Spleen (tissue), 11 donors: ENCODE measurements around the gene TIPRL. TPM values are rescaled to one million over a fixed set of nuclear protein-coding genes. Genes with fewer than 3 reads are reported as not detected.

Source experiments
- DNase-seq: peaks from one replicate; pipeline ENCODE4 v3.0.0-alpha.2; 2020
- H3K27ac ChIP-seq, 8 donors: fragments of 200-600 bp; sonication (generic) in 7 of 8; 1 replicate in 4 of 8; 2 replicates in 4 of 8; pipeline versions ENCODE4 v1.5.0 to v1.8.0; 2016 to 2021; ENCODE audit warnings: inconsistent platforms in 4 of 8, mild to moderate bottlenecking in 4 of 8, moderate library complexity in 1 of 8
- H3K27me3 ChIP-seq, 7 donors: fragments of 200-600 bp; sonication (generic) in 6 of 7; replicated peaks in 1 of 7; 1 replicate in 4 of 7; 2 replicates in 3 of 7; pipeline versions ENCODE4 v1.5.0 to v1.8.0; 2016 to 2021; ENCODE audit warnings: inconsistent platforms in 3 of 7, mild to moderate bottlenecking in 1 of 7
- H3K36me3 ChIP-seq, 6 donors: fragments of 200-600 bp; sonication (generic) in 5 of 6; 1 replicate in 4 of 6; 2 replicates in 2 of 6; pipeline versions ENCODE4 v1.5.0 to v1.8.0; 2016 to 2021; ENCODE audit warnings: inconsistent platforms in 2 of 6
- H3K4me1 ChIP-seq, 6 donors: fragments of 200-600 bp; sonication (generic) in 5 of 6; 1 replicate in 3 of 6; 2 replicates in 3 of 6; pipeline versions ENCODE4 v1.5.0 to v1.8.0; 2016 to 2021; ENCODE audit warnings: inconsistent platforms in 3 of 6
- H3K4me3 ChIP-seq, 8 donors: fragments of 200-600 bp; sonication (generic) in 7 of 8; 1 replicate in 4 of 8; 2 replicates in 4 of 8; pipeline versions ENCODE4 v1.5.0 to v1.8.0; 2016 to 2021; ENCODE audit warnings: inconsistent platforms in 4 of 8, mild to moderate bottlenecking in 4 of 8, moderate library complexity in 2 of 8
- H3K9me3 ChIP-seq, 8 donors: fragments of 200-600 bp; sonication (generic) in 7 of 8; 1 replicate in 4 of 8; 2 replicates in 4 of 8; pipeline versions ENCODE4 v1.5.0 to v1.8.0; 2016 to 2021; ENCODE audit warnings: inconsistent platforms in 4 of 8
- POLR2A ChIP-seq, 3 donors: fragments of 450-650 bp; IDR thresholded peaks; one replicate each; pipeline ENCODE4 v1.5.1; 2017; ENCODE audit warnings: antibody characterized with exemption in 3 of 3, mild to moderate bottlenecking in 1 of 3
- POLR2AphosphoS5 ChIP-seq, 3 donors: sonication (generic); formaldehyde crosslinking; IDR thresholded peaks; one replicate each; pipeline ENCODE4 v1.5.1; 2017; ENCODE audit warnings: antibody characterized with exemption in 3 of 3
- WGBS, 5 donors: extraction: QIAGEN DNeasy Blood & Tissue Kit in 3 of 5; methylation state at CpG; one replicate each; pipeline versions ENCODE4 v1.1.5 to v1.1.7; 2013 to 2018; 5-methylcytosine and 5-hydroxymethylcytosine counted together
- intact Hi-C: fragments of 100-400 bp; cut with DNase I; formaldehyde crosslinking; loops from one replicate; pipeline ENCODE4 v1.15.0; 2023; ENCODE audit warnings: low total_unique reads
- polyA plus RNA-seq, 3 donors: library from polyadenylated mRNA; stranded (reverse); fragments of 200-250 nt; gene quantifications; one replicate each; pipeline ENCODE4 v1.2.1, GENCODE V29; 2013
- total RNA-seq, 7 donors: library from RNA; depleted of rRNA in 3 of 7; stranded (reverse); fragments of >200 nt in 3 of 7; fragmentation: NEBNext Ultra II Directional in 4 of 7; extraction: Animal tissue kit (Norgen Biotek cat#: 25700) in 4 of 7; gene quantifications; one replicate each; pipeline versions ENCODE4 v1.1.0 to v1.2.1, GENCODE V29; 2016 to 2021
- TF ChIP-seq, protein P1 (sequence below), 11 experiments: fragments of 200-600 bp in 7 of 11; fragments of 450-650 bp in 4 of 11; sonication (generic) in 4 of 11; IDR thresholded peaks in 8 of 11; conservative IDR thresholded peaks in 3 of 11; 1 replicate in 7 of 11; 2 replicates in 4 of 11; pipeline versions ENCODE4 v1.4.0 to v1.8.0; 2016 to 2021; ENCODE audit warnings: antibody characterized with exemption in 11 of 11, inconsistent platforms in 4 of 11, mild to moderate bottlenecking in 1 of 11
- donor health status: healthy with polysubstance abuse.
- donor health status: DM: no; HTN: no; CAD: no; lungs with moderate emphysema.
- donor health status: DM: no; HTN: no; CAD: no.
- donor health status: Bipolar disorder and iron deficiency.
- donor health status: healthy.
- donor health status: DM: no; HTN: no; CAD: no.
- donor health status: DM: yes; HTN: yes; CAD: no.

The TIPRL gene
- total and polyA plus RNA-seq, 10 donors: 10.1 to 26.3 (median 17.5) TPM

DNA sequence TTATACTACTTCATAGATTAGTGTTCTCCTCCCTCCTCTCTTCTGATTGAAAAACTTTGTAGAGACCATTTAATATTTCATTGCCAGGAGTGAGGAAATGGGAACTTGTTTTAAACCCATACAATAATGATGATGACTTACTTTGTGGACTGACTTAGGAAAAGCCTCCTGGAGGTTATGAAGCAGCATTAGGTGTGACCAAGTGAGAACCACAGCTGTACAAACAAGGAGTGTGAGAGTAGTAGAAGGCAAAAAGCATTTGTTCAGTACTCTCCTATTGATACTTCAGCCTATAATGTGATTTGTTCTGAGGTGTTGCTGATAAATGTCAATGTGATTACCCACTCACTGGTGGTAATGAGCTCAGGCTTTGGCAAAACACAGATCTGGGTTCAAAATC lies 8.4 kb downstream of the TIPRL start:
- no peak for DNase-seq
- Histone ChIP-seq H3K36me3 (peaks cover 6 to 86% (median 43%) of the 10 kb centered on the region in 6 donors), H3K4me3 (no peak overlapping the region), H3K27me3 (no peaks in the 10 kb centered on the region), H3K9me3 (no peaks in the 10 kb centered on the region), H3K27ac (no peak overlapping the region), H3K4me1 (peaks cover 0 to 18% (median under 1%) of the 10 kb centered on the region in 6 donors)
- no peak for TF ChIP-seq POLR2A (IDR thresholded peaks at IDR 0.05)
- TF ChIP-seq, protein P1, sequence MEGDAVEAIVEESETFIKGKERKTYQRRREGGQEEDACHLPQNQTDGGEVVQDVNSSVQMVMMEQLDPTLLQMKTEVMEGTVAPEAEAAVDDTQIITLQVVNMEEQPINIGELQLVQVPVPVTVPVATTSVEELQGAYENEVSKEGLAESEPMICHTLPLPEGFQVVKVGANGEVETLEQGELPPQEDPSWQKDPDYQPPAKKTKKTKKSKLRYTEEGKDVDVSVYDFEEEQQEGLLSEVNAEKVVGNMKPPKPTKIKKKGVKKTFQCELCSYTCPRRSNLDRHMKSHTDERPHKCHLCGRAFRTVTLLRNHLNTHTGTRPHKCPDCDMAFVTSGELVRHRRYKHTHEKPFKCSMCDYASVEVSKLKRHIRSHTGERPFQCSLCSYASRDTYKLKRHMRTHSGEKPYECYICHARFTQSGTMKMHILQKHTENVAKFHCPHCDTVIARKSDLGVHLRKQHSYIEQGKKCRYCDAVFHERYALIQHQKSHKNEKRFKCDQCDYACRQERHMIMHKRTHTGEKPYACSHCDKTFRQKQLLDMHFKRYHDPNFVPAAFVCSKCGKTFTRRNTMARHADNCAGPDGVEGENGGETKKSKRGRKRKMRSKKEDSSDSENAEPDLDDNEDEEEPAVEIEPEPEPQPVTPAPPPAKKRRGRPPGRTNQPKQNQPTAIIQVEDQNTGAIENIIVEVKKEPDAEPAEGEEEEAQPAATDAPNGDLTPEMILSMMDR (IDR thresholded peaks at IDR 0.05 in 8 of 11, conservative IDR thresholded peaks at IDR 0.05 in 3 of 11): no peak
- TF ChIP-seq POLR2AphosphoS5 (IDR thresholded peaks at IDR 0.05): no peak
- intact Hi-C loops: no loop called here

DNA sequence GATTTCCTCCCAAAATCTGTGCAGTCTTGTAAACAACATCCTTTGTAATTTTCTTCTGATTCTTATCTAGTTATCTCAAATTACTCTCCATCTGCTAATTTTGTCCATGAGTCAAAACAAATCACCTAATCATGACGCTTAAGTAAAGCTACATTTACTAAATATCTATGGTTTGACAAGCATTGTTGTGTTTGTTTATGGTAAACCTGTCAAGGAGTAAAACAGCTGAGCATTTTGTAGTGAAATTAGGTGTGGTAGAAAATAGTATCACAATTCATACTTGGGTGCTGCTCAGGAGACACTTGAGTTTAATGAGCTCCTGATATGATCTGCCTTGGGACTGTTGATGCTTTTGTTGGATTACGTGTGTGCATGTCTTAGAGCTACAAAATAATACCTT lies 11.6 kb downstream of the TIPRL start:
- H3K4me1 ChIP-seq: no peaks in the 10 kb centered on the region
- no peak overlapping the region for H3K27ac ChIP-seq
- no peak overlapping the region for H3K4me3 ChIP-seq
- intact Hi-C loops: no loop called here
- H3K9me3 ChIP-seq: no peaks in the 10 kb centered on the region
- WGBS, 5 donors: 88 to 95% (median 91%) methylated on average over 2 of the region's 2 CpGs
- H3K36me3 ChIP-seq: peaks cover 6 to 100% (median 57%) of the 10 kb centered on the region in 6 donors
- DNase-seq: no peak
- TF ChIP-seq POLR2AphosphoS5 (IDR thresholded peaks at IDR 0.05) (no peak), POLR2A (IDR thresholded peaks at IDR 0.05) (no peak)
- TF ChIP-seq, protein P1 (IDR thresholded peaks at IDR 0.05 in 8 of 11, conservative IDR thresholded peaks at IDR 0.05 in 3 of 11): no peak
- no peaks in the 10 kb centered on the region for H3K27me3 ChIP-seq

DNA sequence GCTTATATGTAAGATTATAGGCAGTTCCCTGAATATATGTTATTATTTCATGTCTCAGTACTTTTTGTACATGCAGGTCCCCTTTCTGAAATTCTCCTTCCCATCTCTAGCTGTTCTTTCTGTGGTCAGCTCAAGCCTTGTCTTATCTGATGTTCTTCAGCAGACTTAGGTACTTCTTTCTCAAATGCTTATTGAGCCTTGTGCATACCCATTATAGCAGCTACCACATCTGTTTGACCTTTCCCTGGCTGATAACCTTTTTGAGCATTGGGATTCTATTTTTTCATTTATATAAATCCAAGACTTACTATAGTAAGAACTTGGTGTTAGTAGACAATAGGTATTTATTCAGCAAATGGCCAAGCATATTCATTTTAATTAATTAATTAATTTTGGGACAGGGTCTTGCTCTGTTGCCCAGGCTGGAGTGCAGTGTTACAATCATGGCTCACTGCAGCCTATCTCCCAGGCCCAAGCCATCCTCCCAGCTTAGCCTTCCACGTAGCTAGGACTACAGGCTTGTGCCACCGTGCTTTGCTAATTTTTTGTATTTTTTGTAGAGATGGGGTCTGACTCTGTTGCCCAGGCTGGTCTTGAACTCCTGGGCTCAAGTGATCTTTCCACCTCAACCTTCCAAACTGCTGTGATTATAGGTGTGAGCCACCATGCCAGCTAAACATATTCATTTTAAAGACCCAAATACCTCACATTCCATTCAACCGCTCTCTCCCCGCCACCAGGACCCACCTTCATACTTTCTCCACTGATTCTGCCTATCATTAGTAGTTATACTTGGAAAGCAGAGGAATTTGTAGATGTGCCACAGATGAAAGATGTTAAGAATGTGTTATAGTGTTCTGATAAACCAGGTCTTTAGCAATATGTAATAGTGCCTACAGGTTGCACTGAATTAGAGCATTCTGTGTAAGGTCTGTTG lies 16.7 kb downstream of the TIPRL start:
- Histone ChIP-seq H3K4me1 (no peaks in the 10 kb centered on the region), H3K27me3 (no peaks in the 10 kb centered on the region), H3K9me3 (no peaks in the 10 kb centered on the region), H3K36me3 (peaks cover 7 to 100% (median 75%) of the 10 kb centered on the region in 6 donors), H3K27ac (no peak overlapping the region), H3K4me3 (no peak overlapping the region)
- DNase-seq: no peak
- intact Hi-C loops: no loop called here
- TF ChIP-seq, protein P1 (IDR thresholded peaks at IDR 0.05 in 8 of 11, conservative IDR thresholded peaks at IDR 0.05 in 3 of 11): no peak
- WGBS, 5 donors: 96 to 99% (median 98%) methylated on average over 4 of the region's 4 CpGs

DNA sequence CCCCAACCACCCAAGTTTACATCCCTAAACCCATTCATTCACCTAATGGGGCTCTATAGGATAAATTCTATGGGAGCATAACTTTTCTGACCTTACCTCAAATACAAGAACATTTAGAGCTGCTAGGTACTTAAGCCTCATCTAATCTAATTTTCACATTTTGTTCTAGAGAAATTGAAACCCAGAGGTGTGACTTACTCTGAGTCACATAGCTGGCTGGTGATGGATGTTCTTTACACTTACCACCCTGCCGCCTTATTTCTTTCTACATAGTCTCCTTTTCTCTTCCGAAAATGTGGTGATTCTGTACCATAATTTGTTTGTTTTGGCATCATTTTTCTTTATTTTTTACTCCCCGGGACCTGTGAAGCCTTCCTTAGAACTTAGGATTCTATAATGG lies 20.3 kb downstream of the TIPRL start:
- TF ChIP-seq POLR2A (IDR thresholded peaks at IDR 0.05): no peak
- TF ChIP-seq POLR2AphosphoS5 (IDR thresholded peaks at IDR 0.05): no peak
- TF ChIP-seq, protein P1 (IDR thresholded peaks at IDR 0.05 in 8 of 11, conservative IDR thresholded peaks at IDR 0.05 in 3 of 11): no peak
- Histone ChIP-seq H3K4me1 (no peaks in the 10 kb centered on the region), H3K4me3 (no peak overlapping the region), H3K27ac (no peak overlapping the region), H3K9me3 (no peaks in the 10 kb centered on the region), H3K27me3 (no peaks in the 10 kb centered on the region), H3K36me3 (peaks cover 3 to 99% (median 61%) of the 10 kb centered on the region in 6 donors)
- intact Hi-C loops: no loop called here
- 58 to 66% (median 59%) methylated on average over 3 of the region's 3 CpGs for WGBS, 5 donors
- no peak for DNase-seq
